Osteocyte (in vitro differentiated cells): ENCODE results near the gene ARPC3. TPM values are rescaled to one million over a fixed set of nuclear protein-coding genes. Genes with fewer than 3 reads are reported as not detected.

Experiments
- DNase-seq: peaks from one replicate; pipeline ENCODE4 v3.0.0; 2021; ENCODE audit warnings: mixed read lengths; ENCODE audit not compliant: unreplicated experiment; ENCODE audit errors: extremely low spot score
- H3K27ac Mint-ChIP-seq: one replicate; pipeline ENCODE4 v1.8.0; 2021; ENCODE audit warnings: mild to moderate bottlenecking, mixed read lengths; ENCODE audit not compliant: unreplicated experiment
- H3K27me3 Mint-ChIP-seq: one replicate; pipeline ENCODE4 v1.8.0; 2021; ENCODE audit warnings: mixed read lengths; ENCODE audit not compliant: unreplicated experiment
- H3K36me3 Mint-ChIP-seq: one replicate; pipeline ENCODE4 v1.8.0; 2021; ENCODE audit warnings: mixed read lengths; ENCODE audit not compliant: unreplicated experiment
- H3K4me1 Mint-ChIP-seq: one replicate; pipeline ENCODE4 v1.8.0; 2021; ENCODE audit warnings: mixed read lengths; ENCODE audit not compliant: unreplicated experiment
- H3K4me3 Mint-ChIP-seq: one replicate; pipeline ENCODE4 v1.8.0; 2021; ENCODE audit warnings: mild to moderate bottlenecking, moderate library complexity, mixed read lengths; ENCODE audit not compliant: unreplicated experiment
- H3K9me3 Mint-ChIP-seq: one replicate; pipeline ENCODE4 v1.8.0; 2021; ENCODE audit warnings: mixed read lengths; ENCODE audit not compliant: unreplicated experiment
- CTCF ChIP-seq: fragments of 200-600 bp; sonication (generic); IDR thresholded peaks from 2 replicates; pipeline ENCODE4 v1.5.0; 2021; ENCODE audit warnings: antibody characterized with exemption, mild to moderate bottlenecking, moderate library complexity
- total RNA-seq: library from RNA; stranded (reverse); gene quantifications from 2 replicates; pipeline ENCODE4 v1.2.1, GENCODE V29; 2021

ARPC3 gene
- total RNA-seq, 1 donor from 2014 or later, result 221 TPM

- H3K4me3 Mint-ChIP-seq, result peak overlapping the region; percentile 100
- H3K27ac Mint-ChIP-seq, result peak overlapping the region; percentile 100
- DNase-seq, result peak; percentile 89
- H3K9me3 Mint-ChIP-seq, result no peaks in the 10 kb centered on the region
- peaks cover 13% of the 10 kb centered on the region for H3K36me3 Mint-ChIP-seq
- no peaks in the 10 kb centered on the region for H3K27me3 Mint-ChIP-seq
- H3K4me1 Mint-ChIP-seq, result peaks cover 22% of the 10 kb centered on the region
- no peak for TF ChIP-seq CTCF
Observed at GRCh38 chr12:110403976-110404682, 46.0 kb downstream of the ARPC3 start.

GRCh38 chr12:110403146-110403975 lies 46.8 kb downstream of the ARPC3 start, which contains the start of gene ANAPC7:
ANAPC7 (minus strand) TSS chr12:110403708; CDS start chr12:110403627, 81 bp downstream.
- Mint-ChIP-seq H3K27me3 (no peaks in the 10 kb centered on the region), H3K4me3 (peak within 1 kb of the TSS; percentile 100), H3K9me3 (no peaks in the 10 kb centered on the region), H3K27ac (peak within 1 kb of the TSS; percentile 100), H3K36me3 (peaks cover 13% of the 10 kb centered on the region), H3K4me1 (peaks cover 22% of the 10 kb centered on the region)
- peak; percentile 96 for DNase-seq
- peak; percentile 15 for TF ChIP-seq CTCF

Other genes with a start within 250 kb of the ARPC3 start
- 183 and 197 TPM in 2 replicates for gene ATP2A2, start 169.1 kb downstream of the ARPC3 start, total RNA-seq
- gene ANAPC7, start 46.6 kb downstream of the ARPC3 start, total RNA-seq, result 47.9 and 48.8 TPM in 2 replicates
- 16.4 and 18.9 TPM in 2 replicates for gene GPN3, start 17.9 kb upstream of the ARPC3 start, total RNA-seq
- gene FAM216A, start 18.5 kb upstream of the ARPC3 start, total RNA-seq, result 8.3 and 8.4 TPM in 2 replicates
- gene VPS29, start 51.8 kb upstream of the ARPC3 start, total RNA-seq, result 73.5 and 75.8 TPM in 2 replicates
- 0.44 and 0.64 TPM in 2 replicates for gene RAD9B, start 52.0 kb upstream of the ARPC3 start, total RNA-seq
- 13.3 and 14.4 TPM in 2 replicates for gene PPTC7, start 133.0 kb upstream of the ARPC3 start, total RNA-seq
- gene TCTN1, start 163.8 kb upstream of the ARPC3 start, total RNA-seq, result 49.5 and 51.4 TPM in 2 replicates
- 0.76 and 0.94 TPM in 2 replicates for gene HVCN1, start 238.8 kb upstream of the ARPC3 start, total RNA-seq